ENCODE results near the gene PPP2CA. TPM values are rescaled to one million over a fixed set of nuclear protein-coding genes. Genes with fewer than 3 reads are reported as not detected.

PPP2CA gene
- total RNA-seq, 1 experiment from 2014 or later = 178 TPM

DNA sequence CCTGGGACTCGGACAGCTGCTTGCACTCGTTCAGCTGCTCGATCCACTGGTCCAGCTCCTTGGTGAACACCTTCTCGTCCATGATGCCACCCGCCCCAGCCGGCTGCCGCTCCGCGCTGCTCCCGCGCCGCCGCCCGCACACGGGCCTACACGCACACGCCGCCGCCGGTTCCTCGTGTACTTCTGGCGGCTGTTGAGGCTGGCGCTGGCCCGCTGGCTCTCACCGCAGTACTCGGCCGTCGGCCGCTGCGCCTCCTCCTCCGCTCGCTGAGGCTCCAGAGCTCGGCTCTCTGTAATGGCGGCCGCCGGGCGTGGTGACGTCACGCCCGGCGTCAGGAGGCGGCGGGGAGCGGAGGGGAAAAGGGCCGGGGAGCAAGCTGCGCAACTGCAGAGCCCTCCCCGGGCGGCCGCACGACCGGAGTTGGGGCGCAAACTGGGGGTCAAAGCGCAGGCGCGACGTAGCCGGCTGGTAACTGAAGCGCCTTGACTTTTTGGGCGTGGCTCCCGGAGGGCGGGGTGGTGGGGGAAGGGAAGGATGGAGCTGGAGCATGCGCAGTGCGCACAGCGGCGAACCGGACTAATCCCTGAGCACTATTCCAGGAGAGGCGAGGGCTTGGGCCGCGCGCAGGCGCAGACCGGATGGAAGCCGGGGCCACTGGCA is at the start of gene PPP2CA (continued):
- TF ChIP-seq, protein P1, sequence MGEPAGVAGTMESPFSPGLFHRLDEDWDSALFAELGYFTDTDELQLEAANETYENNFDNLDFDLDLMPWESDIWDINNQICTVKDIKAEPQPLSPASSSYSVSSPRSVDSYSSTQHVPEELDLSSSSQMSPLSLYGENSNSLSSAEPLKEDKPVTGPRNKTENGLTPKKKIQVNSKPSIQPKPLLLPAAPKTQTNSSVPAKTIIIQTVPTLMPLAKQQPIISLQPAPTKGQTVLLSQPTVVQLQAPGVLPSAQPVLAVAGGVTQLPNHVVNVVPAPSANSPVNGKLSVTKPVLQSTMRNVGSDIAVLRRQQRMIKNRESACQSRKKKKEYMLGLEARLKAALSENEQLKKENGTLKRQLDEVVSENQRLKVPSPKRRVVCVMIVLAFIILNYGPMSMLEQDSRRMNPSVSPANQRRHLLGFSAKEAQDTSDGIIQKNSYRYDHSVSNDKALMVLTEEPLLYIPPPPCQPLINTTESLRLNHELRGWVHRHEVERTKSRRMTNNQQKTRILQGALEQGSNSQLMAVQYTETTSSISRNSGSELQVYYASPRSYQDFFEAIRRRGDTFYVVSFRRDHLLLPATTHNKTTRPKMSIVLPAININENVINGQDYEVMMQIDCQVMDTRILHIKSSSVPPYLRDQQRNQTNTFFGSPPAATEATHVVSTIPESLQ (CRISPR knock-in tag; IDR thresholded peaks at IDR 0.05) = no peak
- TF ChIP-seq FOXK1 (CRISPR knock-in tag; IDR thresholded peaks at IDR 0.05) = 0 out of 2 replicates have a peak, but pooled peaks have one; percentile 1
- peak; percentile 7; the same call in 1 of the 2 replicates for TF ChIP-seq TEAD1 (CRISPR knock-in tag; IDR thresholded peaks at IDR 0.05)
- TF ChIP-seq ZNF219 (CRISPR knock-in tag; IDR thresholded peaks at IDR 0.05; ENCODE audit: borderline replicate concordance) = peak; percentile 16; the same call in 1 of the 2 replicates
- TF ChIP-seq GABPB1 (CRISPR knock-in tag; IDR thresholded peaks at IDR 0.05) = peak; percentile 38
- TF ChIP-seq CBFB (CRISPR knock-in tag; IDR thresholded peaks at IDR 0.05; ENCODE audit: low read depth) = peak; percentile 89; the same call in 1 of the 2 replicates
- TF ChIP-seq, protein P2, sequence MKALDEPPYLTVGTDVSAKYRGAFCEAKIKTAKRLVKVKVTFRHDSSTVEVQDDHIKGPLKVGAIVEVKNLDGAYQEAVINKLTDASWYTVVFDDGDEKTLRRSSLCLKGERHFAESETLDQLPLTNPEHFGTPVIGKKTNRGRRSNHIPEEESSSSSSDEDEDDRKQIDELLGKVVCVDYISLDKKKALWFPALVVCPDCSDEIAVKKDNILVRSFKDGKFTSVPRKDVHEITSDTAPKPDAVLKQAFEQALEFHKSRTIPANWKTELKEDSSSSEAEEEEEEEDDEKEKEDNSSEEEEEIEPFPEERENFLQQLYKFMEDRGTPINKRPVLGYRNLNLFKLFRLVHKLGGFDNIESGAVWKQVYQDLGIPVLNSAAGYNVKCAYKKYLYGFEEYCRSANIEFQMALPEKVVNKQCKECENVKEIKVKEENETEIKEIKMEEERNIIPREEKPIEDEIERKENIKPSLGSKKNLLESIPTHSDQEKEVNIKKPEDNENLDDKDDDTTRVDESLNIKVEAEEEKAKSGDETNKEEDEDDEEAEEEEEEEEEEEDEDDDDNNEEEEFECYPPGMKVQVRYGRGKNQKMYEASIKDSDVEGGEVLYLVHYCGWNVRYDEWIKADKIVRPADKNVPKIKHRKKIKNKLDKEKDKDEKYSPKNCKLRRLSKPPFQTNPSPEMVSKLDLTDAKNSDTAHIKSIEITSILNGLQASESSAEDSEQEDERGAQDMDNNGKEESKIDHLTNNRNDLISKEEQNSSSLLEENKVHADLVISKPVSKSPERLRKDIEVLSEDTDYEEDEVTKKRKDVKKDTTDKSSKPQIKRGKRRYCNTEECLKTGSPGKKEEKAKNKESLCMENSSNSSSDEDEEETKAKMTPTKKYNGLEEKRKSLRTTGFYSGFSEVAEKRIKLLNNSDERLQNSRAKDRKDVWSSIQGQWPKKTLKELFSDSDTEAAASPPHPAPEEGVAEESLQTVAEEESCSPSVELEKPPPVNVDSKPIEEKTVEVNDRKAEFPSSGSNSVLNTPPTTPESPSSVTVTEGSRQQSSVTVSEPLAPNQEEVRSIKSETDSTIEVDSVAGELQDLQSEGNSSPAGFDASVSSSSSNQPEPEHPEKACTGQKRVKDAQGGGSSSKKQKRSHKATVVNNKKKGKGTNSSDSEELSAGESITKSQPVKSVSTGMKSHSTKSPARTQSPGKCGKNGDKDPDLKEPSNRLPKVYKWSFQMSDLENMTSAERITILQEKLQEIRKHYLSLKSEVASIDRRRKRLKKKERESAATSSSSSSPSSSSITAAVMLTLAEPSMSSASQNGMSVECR (CRISPR knock-in tag; IDR thresholded peaks at IDR 0.05; ENCODE audit: borderline replicate concordance) = peak; percentile 54; the same call in 1 of the 2 replicates
- TF ChIP-seq ZNF423 (CRISPR knock-in tag; IDR thresholded peaks at IDR 0.05) = peak; percentile 90
- TF ChIP-seq, protein P3, sequence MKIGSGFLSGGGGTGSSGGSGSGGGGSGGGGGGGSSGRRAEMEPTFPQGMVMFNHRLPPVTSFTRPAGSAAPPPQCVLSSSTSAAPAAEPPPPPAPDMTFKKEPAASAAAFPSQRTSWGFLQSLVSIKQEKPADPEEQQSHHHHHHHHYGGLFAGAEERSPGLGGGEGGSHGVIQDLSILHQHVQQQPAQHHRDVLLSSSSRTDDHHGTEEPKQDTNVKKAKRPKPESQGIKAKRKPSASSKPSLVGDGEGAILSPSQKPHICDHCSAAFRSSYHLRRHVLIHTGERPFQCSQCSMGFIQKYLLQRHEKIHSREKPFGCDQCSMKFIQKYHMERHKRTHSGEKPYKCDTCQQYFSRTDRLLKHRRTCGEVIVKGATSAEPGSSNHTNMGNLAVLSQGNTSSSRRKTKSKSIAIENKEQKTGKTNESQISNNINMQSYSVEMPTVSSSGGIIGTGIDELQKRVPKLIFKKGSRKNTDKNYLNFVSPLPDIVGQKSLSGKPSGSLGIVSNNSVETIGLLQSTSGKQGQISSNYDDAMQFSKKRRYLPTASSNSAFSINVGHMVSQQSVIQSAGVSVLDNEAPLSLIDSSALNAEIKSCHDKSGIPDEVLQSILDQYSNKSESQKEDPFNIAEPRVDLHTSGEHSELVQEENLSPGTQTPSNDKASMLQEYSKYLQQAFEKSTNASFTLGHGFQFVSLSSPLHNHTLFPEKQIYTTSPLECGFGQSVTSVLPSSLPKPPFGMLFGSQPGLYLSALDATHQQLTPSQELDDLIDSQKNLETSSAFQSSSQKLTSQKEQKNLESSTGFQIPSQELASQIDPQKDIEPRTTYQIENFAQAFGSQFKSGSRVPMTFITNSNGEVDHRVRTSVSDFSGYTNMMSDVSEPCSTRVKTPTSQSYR (CRISPR knock-in tag; IDR thresholded peaks at IDR 0.05) = peak; percentile 69

DNA sequence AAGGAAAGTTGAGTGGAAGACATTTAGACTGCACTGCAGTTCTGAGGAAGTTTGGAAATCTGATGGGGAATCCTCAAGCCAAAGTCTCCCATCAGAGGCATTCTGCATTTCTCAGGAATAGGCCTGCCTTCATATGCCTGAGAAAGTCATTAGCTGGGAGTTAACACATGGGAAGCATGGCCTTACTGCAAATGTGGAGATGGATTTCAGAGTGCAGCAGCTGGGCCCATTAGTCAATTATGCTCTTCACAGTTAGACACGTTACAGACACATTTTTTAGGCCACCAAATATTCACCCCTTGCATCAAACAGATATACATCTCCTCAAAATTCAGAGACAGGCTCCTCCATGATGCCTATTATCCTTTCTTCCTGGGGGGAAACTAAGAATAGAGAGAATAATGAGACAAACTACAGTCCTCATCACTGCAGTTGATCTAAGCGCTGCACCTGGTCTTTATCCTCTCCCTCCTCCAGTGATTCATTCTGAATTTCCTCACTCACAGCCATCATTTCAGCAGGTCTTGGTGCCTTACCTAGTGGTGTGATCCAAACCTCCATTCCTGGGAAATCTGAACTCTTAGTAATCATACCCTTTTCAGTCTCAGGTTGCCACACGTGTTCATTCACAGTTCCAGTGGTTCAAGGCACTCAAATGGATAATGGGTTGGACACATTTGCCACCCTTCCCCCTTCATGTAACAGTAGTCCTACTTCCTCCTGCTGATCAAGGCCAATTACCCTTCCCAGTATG is 47.9 kb upstream of the PPP2CA start:
- peaks cover 13% of the 10 kb centered on the region for H3K9me3 Mint-ChIP-seq
- CTCF ChIA-PET = interaction anchor here (1.0 to 1.1 kb wide), 2 partner anchors 15 to 314 kb away, joined by 3 read pairs; no protein-coding TSS in a partner anchor
- ATAC-seq = no peak

More for the DNA sequence above, 47.9 kb upstream of the PPP2CA start:
- H3K4me1 Mint-ChIP-seq = peaks cover 13% of the 10 kb centered on the region
- no peak for DNase-seq (ENCODE audit: low spot score)
- TF ChIP-seq, protein P4, sequence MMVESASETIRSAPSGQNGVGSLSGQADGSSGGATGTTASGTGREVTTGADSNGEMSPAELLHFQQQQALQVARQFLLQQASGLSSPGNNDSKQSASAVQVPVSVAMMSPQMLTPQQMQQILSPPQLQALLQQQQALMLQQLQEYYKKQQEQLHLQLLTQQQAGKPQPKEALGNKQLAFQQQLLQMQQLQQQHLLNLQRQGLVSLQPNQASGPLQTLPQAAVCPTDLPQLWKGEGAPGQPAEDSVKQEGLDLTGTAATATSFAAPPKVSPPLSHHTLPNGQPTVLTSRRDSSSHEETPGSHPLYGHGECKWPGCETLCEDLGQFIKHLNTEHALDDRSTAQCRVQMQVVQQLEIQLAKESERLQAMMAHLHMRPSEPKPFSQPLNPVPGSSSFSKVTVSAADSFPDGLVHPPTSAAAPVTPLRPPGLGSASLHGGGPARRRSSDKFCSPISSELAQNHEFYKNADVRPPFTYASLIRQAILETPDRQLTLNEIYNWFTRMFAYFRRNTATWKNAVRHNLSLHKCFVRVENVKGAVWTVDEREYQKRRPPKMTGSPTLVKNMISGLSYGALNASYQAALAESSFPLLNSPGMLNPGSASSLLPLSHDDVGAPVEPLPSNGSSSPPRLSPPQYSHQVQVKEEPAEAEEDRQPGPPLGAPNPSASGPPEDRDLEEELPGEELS (CRISPR knock-in tag; IDR thresholded peaks at IDR 0.05) = no peak
- TF ChIP-seq TEAD4 (CRISPR knock-in tag; IDR thresholded peaks at IDR 0.05) (no peak), IRF2 (CRISPR knock-in tag; IDR thresholded peaks at IDR 0.05; ENCODE audit: borderline replicate concordance, low read depth) (no peak)
- TF ChIP-seq, protein P5, sequence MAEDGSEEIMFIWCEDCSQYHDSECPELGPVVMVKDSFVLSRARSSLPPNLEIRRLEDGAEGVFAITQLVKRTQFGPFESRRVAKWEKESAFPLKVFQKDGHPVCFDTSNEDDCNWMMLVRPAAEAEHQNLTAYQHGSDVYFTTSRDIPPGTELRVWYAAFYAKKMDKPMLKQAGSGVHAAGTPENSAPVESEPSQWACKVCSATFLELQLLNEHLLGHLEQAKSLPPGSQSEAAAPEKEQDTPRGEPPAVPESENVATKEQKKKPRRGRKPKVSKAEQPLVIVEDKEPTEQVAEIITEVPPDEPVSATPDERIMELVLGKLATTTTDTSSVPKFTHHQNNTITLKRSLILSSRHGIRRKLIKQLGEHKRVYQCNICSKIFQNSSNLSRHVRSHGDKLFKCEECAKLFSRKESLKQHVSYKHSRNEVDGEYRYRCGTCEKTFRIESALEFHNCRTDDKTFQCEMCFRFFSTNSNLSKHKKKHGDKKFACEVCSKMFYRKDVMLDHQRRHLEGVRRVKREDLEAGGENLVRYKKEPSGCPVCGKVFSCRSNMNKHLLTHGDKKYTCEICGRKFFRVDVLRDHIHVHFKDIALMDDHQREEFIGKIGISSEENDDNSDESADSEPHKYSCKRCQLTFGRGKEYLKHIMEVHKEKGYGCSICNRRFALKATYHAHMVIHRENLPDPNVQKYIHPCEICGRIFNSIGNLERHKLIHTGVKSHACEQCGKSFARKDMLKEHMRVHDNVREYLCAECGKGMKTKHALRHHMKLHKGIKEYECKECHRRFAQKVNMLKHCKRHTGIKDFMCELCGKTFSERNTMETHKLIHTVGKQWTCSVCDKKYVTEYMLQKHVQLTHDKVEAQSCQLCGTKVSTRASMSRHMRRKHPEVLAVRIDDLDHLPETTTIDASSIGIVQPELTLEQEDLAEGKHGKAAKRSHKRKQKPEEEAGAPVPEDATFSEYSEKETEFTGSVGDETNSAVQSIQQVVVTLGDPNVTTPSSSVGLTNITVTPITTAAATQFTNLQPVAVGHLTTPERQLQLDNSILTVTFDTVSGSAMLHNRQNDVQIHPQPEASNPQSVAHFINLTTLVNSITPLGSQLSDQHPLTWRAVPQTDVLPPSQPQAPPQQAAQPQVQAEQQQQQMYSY (CRISPR knock-in tag; IDR thresholded peaks at IDR 0.05) = peak; percentile 75
- H3K4me3 Mint-ChIP-seq = no peak overlapping the region
- peaks cover 2% of the 10 kb centered on the region for H3K27me3 Mint-ChIP-seq (ENCODE audit: low read depth)
- POLR2A ChIA-PET = no interaction called here
- no peaks in the 10 kb centered on the region for H3K36me3 Mint-ChIP-seq
- no peak overlapping the region for H3K27ac Mint-ChIP-seq

All from WTC11 (cell line).